Central memory CD8-positive, alpha-beta T cell (primary cell): ENCODE measurements around the gene FCHO1.

Experiments
- ATAC-seq: fragments of 150-1000 bp; cut with Tn5 transposase; replicated peaks from 2 replicates; pipeline ENCODE4 v1.10.0; 2022; ENCODE audit warnings: mild to moderate bottlenecking, moderate FRiP score, moderate number of reproducible peaks; ENCODE audit not compliant: poor library complexity, severe bottlenecking; ENCODE audit errors: extremely low read depth
- DNase-seq, 2 donors: peaks; one replicate each; pipeline ENCODE4 v3.0.0; 2021; ENCODE audit warnings: low spot score in 2 of 2
- H3K27ac Mint-ChIP-seq: one replicate; pipeline ENCODE4 v1.8.0; 2022; ENCODE audit warnings: low read depth, mild to moderate bottlenecking, moderate library complexity, mixed read lengths
- H3K27me3 Mint-ChIP-seq: one replicate; pipeline ENCODE4 v1.8.0; 2022; ENCODE audit warnings: mixed read lengths
- H3K36me3 Mint-ChIP-seq: one replicate; pipeline ENCODE4 v1.8.0; 2022; ENCODE audit warnings: mild to moderate bottlenecking, moderate library complexity, mixed read lengths; ENCODE audit not compliant: insufficient read depth
- H3K4me1 Mint-ChIP-seq: one replicate; pipeline ENCODE4 v1.8.0; 2022; ENCODE audit warnings: mixed read lengths
- H3K4me3 Mint-ChIP-seq: one replicate; pipeline ENCODE4 v1.8.0; 2022; ENCODE audit warnings: mild to moderate bottlenecking, moderate library complexity, mixed read lengths
- H3K9me3 Mint-ChIP-seq: one replicate; pipeline ENCODE4 v1.8.0; 2022; ENCODE audit warnings: mixed read lengths

FCHO1 gene

DNA sequence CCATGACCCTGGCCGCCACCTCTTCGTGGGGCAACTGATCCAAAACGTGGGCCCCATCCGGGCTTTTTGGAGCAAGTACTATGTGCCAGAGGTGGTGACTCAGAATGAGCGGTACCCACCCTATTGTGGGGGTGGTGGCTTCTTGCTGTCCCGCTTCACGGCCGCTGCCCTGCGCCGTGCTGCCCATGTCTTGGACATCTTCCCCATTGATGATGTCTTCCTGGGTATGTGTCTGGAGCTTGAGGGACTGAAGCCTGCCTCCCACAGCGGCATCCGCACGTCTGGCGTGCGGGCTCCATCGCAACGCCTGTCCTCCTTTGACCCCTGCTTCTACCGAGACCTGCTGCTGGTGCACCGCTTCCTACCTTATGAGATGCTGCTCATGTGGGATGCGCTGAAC is 60.4 kb downstream of the FCHO1 start:
- H3K4me1 Mint-ChIP-seq: peaks cover 11% of the 10 kb centered on the region
- ATAC-seq: no peak
- no peaks in the 10 kb centered on the region for H3K9me3 Mint-ChIP-seq
- H3K4me3 Mint-ChIP-seq: no peak overlapping the region
- peaks cover 2% of the 10 kb centered on the region for H3K36me3 Mint-ChIP-seq
- no peak for DNase-seq
- H3K27me3 Mint-ChIP-seq: no peaks in the 10 kb centered on the region
- H3K27ac Mint-ChIP-seq: no peak overlapping the region

DNA sequence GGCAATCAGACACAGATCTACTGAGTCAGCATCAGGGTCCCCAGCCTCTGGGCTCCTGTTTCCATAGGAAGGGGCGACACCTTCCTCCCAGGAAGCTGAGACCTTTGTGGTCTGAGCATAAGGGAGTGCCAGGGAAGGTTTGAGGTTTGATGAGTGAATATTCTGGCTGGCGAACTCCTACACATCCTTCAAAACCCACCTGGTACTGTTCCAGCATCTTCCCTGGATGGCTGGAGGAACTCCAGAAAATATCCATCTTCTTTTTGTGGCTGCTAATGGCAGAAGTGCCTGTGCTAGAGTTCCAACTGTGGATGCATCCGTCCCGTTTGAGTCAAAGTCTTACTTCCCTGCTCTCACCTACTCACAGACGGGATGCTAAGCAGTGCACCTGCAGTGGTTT is 60.8 kb downstream of the FCHO1 start:
- no peak for DNase-seq
- Mint-ChIP-seq H3K27me3 (no peaks in the 10 kb centered on the region), H3K27ac (no peak overlapping the region)

GRCh38 chr19:17817668-17818363 is 66.5 kb downstream of the FCHO1 start:
- Mint-ChIP-seq H3K27me3 (no peaks in the 10 kb centered on the region), H3K4me3 (no peak overlapping the region), H3K27ac (no peak overlapping the region), H3K4me1 (no peaks in the 10 kb centered on the region), H3K9me3 (no peaks in the 10 kb centered on the region), H3K36me3 (peaks cover 2% of the 10 kb centered on the region)
- DNase-seq (no peak), ATAC-seq (no peak)

More for the DNA sequence above, 60.8 kb downstream of the FCHO1 start:
- peaks cover 10% of the 10 kb centered on the region for H3K4me1 Mint-ChIP-seq
- H3K9me3 Mint-ChIP-seq: no peaks in the 10 kb centered on the region
- H3K4me3 Mint-ChIP-seq: no peak overlapping the region
- no peak for ATAC-seq
- no peaks in the 10 kb centered on the region for H3K36me3 Mint-ChIP-seq

DNA sequence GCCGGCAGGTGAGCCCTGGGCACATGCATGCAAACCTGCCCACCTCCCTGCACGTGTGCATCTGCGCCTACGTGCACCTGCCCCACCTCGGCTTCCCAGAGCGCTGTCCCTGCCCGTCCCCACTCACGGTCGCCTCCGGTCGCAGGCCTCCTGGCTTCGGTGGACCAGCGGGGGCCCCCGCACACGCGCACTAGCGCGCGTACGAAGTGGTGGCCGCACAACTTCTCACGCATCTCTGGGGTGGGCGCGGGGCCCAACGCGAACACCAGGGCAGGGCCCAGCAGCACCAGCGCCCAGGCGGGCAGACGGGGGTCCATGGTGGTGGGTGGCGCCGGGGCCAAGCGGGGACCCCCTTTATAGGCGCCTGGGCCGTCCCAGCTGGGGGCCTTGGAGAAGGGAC is 69.9 kb downstream of the FCHO1 start, which contains the start of gene INSL3:
Gene INSL3 (minus strand): TSS at position 330 of the 400 bp plus-strand sequence. CDS start 13 bp downstream, at position 317.
- Mint-ChIP-seq H3K4me1 (no peaks in the 10 kb centered on the region), H3K27me3 (no peaks in the 10 kb centered on the region), H3K4me3 (no peak within 1 kb of the TSS), H3K27ac (peak within 1 kb of the TSS; percentile 19), H3K9me3 (no peaks in the 10 kb centered on the region), H3K36me3 (peaks cover 6% of the 10 kb centered on the region)
- DNase-seq: no peak
- ATAC-seq: no peak

- H3K36me3 Mint-ChIP-seq: peaks cover 16% of the 10 kb centered on the region
- no peaks in the 10 kb centered on the region for H3K27me3 Mint-ChIP-seq
- no peak for DNase-seq
- no peak for ATAC-seq
- no peaks in the 10 kb centered on the region for H3K9me3 Mint-ChIP-seq
- no peak overlapping the region for H3K4me3 Mint-ChIP-seq
- H3K4me1 Mint-ChIP-seq: peaks cover 7% of the 10 kb centered on the region
- H3K27ac Mint-ChIP-seq: no peak overlapping the region
Observed at GRCh38 chr19:17824339-17824738, 73.1 kb downstream of the FCHO1 start.

- Mint-ChIP-seq H3K27ac (no peak overlapping the region), H3K9me3 (no peaks in the 10 kb centered on the region), H3K4me1 (peaks cover 12% of the 10 kb centered on the region), H3K27me3 (no peaks in the 10 kb centered on the region), H3K4me3 (no peak overlapping the region), H3K36me3 (peaks cover 27% of the 10 kb centered on the region)
- ATAC-seq (no peak), DNase-seq (no peak)
Observed at GRCh38 chr19:17826508-17827056, 75.3 kb downstream of the FCHO1 start.

DNA sequence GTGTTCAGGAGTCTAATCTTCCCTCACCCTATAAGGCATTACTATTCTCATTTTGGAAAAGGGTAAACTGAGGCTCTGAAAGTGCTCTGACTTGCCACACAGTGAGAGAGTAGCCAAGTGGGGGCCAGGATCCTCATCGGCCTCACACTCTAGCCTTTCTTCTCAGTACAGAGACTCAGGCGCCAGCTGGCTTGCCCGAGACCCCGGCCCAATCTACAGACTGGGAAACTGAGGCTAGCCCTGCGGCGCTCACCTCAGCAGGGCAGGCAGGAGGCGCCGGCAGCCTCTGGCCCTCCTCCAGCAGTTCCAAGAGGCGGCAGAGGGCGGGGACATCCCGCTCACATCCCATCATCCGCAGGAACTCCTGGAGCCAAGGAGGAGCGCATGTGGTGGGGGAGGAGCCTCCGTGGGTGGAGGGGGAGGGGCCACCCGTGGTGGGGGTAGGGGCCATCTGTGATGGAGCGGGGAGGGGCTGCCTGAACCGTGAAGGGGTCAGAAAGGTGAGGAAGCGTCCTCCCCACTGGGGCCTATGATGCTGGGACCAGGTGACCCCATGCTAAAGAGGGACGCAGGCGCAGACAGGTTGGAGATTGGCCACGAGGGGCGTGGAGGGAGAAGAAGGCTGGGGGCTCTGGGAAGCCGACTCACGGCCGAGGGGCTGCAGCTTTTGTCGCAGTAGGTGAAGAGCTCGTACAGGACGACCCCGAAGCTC is 78.7 kb downstream of the FCHO1 start:
- peak overlapping the region; percentile 62 for H3K27ac Mint-ChIP-seq
- DNase-seq (no peak), ATAC-seq (no peak)
- H3K27me3 Mint-ChIP-seq: no peaks in the 10 kb centered on the region
- no peaks in the 10 kb centered on the region for H3K9me3 Mint-ChIP-seq
- H3K4me3 Mint-ChIP-seq: no peak overlapping the region
- H3K36me3 Mint-ChIP-seq: peaks cover 40% of the 10 kb centered on the region
- H3K4me1 Mint-ChIP-seq: peaks cover 12% of the 10 kb centered on the region

GRCh38 chr19:17830567-17831418 is 79.5 kb downstream of the FCHO1 start:
- Mint-ChIP-seq H3K36me3 (peaks cover 40% of the 10 kb centered on the region), H3K9me3 (no peaks in the 10 kb centered on the region), H3K27ac (peak overlapping the region; percentile 62), H3K4me1 (peaks cover 19% of the 10 kb centered on the region), H3K4me3 (no peak overlapping the region), H3K27me3 (no peaks in the 10 kb centered on the region)
- DNase-seq (no peak), ATAC-seq (peak; percentile 43)

GRCh38 chr19:17831419-17831888 is 80.2 kb downstream of the FCHO1 start:
- ATAC-seq (no peak), DNase-seq (no peak)
- Mint-ChIP-seq H3K4me3 (no peak overlapping the region), H3K9me3 (no peaks in the 10 kb centered on the region), H3K27me3 (no peaks in the 10 kb centered on the region), H3K27ac (no peak overlapping the region), H3K36me3 (peaks cover 45% of the 10 kb centered on the region), H3K4me1 (peaks cover 24% of the 10 kb centered on the region)

GRCh38 chr19:17832443-17833208 is 81.3 kb downstream of the FCHO1 start:
- peaks cover 53% of the 10 kb centered on the region for H3K36me3 Mint-ChIP-seq
- no peak for DNase-seq

GRCh38 chr19:17834350-17835181 is 83.3 kb downstream of the FCHO1 start:
- no peaks in the 10 kb centered on the region for H3K9me3 Mint-ChIP-seq
- peaks cover 60% of the 10 kb centered on the region for H3K36me3 Mint-ChIP-seq
- H3K27me3 Mint-ChIP-seq: no peaks in the 10 kb centered on the region
- H3K4me1 Mint-ChIP-seq: peaks cover 23% of the 10 kb centered on the region
- H3K4me3 Mint-ChIP-seq: no peak overlapping the region
- no peak overlapping the region for H3K27ac Mint-ChIP-seq
- no peak for DNase-seq
- ATAC-seq: no peak

More at GRCh38 chr19:17832443-17833208, 81.3 kb downstream of the FCHO1 start:
- Mint-ChIP-seq H3K9me3 (no peaks in the 10 kb centered on the region), H3K27ac (no peak overlapping the region), H3K4me1 (peaks cover 25% of the 10 kb centered on the region), H3K4me3 (no peak overlapping the region), H3K27me3 (no peaks in the 10 kb centered on the region)
- ATAC-seq: no peak
